ENCODE data around the gene FSTL5.

DNA sequence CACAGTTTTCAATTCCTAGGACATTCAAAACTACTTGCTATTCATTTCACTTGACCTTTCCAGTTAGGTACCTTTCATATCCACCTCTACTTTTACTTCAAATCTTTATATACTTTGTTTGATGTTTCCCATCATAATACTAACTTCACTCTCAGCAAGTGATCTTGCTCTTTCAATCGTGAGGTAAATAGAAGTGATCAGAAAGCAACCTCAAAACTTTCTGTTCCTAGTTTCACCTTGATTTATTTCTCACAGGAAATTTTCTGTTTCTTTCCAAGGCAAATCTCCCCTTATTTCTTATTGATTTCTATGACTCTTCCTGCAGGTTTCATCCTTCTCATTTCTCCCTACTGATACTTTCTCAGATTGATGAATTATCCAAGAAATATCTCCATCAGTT is 623.5 kb downstream of the FSTL5 start:
- no peak for TF ChIP-seq BACH2 (CRISPR knock-in tag; IDR thresholded peaks at IDR 0.05; ENCODE audit: borderline replicate concordance)
- TF ChIP-seq ARNTL (CRISPR knock-in tag; IDR thresholded peaks at IDR 0.05; ENCODE audit: borderline replicate concordance, low read depth) = no peak
- no peak for TF ChIP-seq ZNF70 (CRISPR knock-in tag; IDR thresholded peaks at IDR 0.05)
- no peak for TF ChIP-seq RARB (CRISPR knock-in tag; IDR thresholded peaks at IDR 0.05)
- TF ChIP-seq CSDC2 (CRISPR knock-in tag; IDR thresholded peaks at IDR 0.05) = no peak
- TF ChIP-seq ZFP30 (CRISPR knock-in tag; IDR thresholded peaks at IDR 0.05) = no peak
- TF ChIP-seq, protein P1, sequence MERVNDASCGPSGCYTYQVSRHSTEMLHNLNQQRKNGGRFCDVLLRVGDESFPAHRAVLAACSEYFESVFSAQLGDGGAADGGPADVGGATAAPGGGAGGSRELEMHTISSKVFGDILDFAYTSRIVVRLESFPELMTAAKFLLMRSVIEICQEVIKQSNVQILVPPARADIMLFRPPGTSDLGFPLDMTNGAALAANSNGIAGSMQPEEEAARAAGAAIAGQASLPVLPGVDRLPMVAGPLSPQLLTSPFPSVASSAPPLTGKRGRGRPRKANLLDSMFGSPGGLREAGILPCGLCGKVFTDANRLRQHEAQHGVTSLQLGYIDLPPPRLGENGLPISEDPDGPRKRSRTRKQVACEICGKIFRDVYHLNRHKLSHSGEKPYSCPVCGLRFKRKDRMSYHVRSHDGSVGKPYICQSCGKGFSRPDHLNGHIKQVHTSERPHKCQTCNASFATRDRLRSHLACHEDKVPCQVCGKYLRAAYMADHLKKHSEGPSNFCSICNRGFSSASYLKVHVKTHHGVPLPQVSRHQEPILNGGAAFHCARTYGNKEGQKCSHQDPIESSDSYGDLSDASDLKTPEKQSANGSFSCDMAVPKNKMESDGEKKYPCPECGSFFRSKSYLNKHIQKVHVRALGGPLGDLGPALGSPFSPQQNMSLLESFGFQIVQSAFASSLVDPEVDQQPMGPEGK (CRISPR knock-in tag; IDR thresholded peaks at IDR 0.05; ENCODE audit: borderline replicate concordance) = no peak
- no peak for TF ChIP-seq ZNF565 (CRISPR knock-in tag; conservative IDR thresholded peaks at IDR 0.05; ENCODE audit: low read depth)
- TF ChIP-seq ZC3H10 (CRISPR knock-in tag; IDR thresholded peaks at IDR 0.05) = no peak
- TF ChIP-seq ZNF8 (CRISPR knock-in tag; IDR thresholded peaks at IDR 0.05) = no peak

All from SK-N-SH treated with all-trans-retinoic acid at 6 μM for 48 hours (cell line).